ENCODE data around the gene USP17L29.
"Not testable (repeated sequence)": the region's sequence is repeated elsewhere in the genome, so short reads cannot be mapped to it uniquely, and the experiment has no call there.

DNA sequence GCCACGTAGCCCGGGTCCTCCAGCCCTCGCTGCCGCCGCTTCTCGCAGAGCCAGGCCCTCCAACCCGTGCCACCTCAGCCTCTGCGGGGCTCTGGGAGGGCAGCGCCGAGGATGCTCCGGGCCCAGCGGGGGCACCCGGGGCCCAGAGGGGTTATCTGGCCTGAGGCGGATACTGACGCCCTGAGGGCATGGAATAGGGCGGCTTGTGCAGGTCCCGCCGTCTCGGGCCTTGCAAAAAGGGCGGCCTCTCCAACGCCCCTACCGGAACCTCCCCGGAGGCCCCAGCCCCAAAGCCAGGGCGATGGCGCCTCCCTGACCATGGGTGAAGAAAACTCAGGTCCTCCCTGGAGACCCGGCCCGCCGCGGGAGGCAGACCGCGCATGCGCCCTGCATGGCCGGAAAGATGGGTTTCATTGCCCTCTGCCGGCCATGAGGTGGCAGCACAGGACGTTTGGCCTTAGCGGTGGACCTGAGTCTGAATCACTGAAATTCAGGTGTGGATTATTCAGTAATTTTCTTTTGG is 27.6 kb downstream of the USP17L29 start:
- TF ChIP-seq, protein P1, sequence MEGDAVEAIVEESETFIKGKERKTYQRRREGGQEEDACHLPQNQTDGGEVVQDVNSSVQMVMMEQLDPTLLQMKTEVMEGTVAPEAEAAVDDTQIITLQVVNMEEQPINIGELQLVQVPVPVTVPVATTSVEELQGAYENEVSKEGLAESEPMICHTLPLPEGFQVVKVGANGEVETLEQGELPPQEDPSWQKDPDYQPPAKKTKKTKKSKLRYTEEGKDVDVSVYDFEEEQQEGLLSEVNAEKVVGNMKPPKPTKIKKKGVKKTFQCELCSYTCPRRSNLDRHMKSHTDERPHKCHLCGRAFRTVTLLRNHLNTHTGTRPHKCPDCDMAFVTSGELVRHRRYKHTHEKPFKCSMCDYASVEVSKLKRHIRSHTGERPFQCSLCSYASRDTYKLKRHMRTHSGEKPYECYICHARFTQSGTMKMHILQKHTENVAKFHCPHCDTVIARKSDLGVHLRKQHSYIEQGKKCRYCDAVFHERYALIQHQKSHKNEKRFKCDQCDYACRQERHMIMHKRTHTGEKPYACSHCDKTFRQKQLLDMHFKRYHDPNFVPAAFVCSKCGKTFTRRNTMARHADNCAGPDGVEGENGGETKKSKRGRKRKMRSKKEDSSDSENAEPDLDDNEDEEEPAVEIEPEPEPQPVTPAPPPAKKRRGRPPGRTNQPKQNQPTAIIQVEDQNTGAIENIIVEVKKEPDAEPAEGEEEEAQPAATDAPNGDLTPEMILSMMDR (IDR thresholded peaks at IDR 0.05) = peak; percentile 23 to 68 (median 53)
- not testable (repeated sequence) for TF ChIP-seq POLR2AphosphoS5, POLR2A, EP300 (IDR thresholded peaks at IDR 0.05)
